Measurements from ENCODE around the gene RARA. TPM values are rescaled to one million over a fixed set of nuclear protein-coding genes. Genes with fewer than 3 reads are reported as not detected.

The RARA gene
- total and polyA plus RNA-seq, 8 donors: 6.8 to 19.7 (median 11.6) TPM

DNA sequence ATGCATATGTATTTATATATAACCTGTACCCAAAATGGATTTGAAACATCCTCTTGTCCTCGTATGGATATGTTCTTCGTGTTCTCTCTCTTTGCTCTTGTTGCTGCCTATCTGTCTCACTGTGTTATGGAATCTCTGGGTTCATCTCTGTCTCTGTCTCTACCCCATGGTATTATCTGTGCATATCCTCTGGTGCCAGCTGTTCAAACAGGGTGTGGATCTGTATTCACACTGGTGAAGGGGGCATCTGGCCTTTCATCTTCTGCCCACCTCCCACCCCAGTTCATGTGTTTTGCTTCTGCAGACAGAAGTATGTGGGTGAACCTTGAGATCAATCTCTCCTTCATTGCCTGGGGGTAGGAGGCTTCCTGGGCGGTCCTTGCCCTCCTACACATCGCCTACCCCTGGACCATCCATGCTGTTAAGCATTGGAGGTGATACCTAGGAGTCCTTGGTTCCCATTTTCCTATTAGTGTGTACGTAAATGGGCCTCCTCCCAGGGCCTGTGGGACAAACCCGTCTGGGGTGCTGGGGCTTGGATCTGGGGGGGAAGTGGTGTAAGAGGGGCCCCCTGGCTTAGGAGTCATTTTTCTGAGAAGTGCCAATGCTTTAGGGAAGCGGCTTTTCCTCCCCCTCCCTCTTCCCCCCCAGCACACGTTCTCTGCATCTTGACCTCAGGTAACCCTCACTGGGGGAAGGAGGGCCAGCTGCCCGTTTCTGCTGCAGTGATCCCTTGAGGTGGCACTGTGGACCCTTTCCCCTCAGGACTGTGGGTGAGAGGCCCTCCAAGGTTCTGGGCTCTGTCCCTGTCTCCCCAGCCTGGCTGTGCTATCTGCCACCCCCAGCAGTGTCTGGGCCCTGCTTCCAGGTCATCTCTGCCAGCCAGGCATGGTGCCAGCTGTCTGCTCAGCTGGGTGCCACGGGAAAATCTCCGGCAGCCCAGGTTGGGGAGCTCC lies 21.1 kb downstream of the RARA start:
- Histone ChIP-seq H3K9me3 (no peaks in the 10 kb centered on the region), H3K27ac (peak overlapping the region in 3 of 4 donors; percentile 18 to 84 (median 76)), H3K27me3 (no peaks in the 10 kb centered on the region), H3K4me1 (peaks cover 36 to 82% (median 74%) of the 10 kb centered on the region in 3 donors), H3K36me3 (no peaks in the 10 kb centered on the region), H3K4me3 (peak overlapping the region in 1 of 4 donors; percentile 25)
- DNase-seq (peak; percentile 72 to 92 (median 84)), ATAC-seq (peak; percentile 26 to 46 (median 38)), FAIRE-seq (no peak)
- 31 to 41% methylated on average over 9 to 11 of the region's 11 CpGs for WGBS, 2 donors
- TF ChIP-seq, protein P1, sequence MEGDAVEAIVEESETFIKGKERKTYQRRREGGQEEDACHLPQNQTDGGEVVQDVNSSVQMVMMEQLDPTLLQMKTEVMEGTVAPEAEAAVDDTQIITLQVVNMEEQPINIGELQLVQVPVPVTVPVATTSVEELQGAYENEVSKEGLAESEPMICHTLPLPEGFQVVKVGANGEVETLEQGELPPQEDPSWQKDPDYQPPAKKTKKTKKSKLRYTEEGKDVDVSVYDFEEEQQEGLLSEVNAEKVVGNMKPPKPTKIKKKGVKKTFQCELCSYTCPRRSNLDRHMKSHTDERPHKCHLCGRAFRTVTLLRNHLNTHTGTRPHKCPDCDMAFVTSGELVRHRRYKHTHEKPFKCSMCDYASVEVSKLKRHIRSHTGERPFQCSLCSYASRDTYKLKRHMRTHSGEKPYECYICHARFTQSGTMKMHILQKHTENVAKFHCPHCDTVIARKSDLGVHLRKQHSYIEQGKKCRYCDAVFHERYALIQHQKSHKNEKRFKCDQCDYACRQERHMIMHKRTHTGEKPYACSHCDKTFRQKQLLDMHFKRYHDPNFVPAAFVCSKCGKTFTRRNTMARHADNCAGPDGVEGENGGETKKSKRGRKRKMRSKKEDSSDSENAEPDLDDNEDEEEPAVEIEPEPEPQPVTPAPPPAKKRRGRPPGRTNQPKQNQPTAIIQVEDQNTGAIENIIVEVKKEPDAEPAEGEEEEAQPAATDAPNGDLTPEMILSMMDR (IDR thresholded peaks at IDR 0.05): no peak
- intact Hi-C loops (cut with DNase I): no loop called here

DNA sequence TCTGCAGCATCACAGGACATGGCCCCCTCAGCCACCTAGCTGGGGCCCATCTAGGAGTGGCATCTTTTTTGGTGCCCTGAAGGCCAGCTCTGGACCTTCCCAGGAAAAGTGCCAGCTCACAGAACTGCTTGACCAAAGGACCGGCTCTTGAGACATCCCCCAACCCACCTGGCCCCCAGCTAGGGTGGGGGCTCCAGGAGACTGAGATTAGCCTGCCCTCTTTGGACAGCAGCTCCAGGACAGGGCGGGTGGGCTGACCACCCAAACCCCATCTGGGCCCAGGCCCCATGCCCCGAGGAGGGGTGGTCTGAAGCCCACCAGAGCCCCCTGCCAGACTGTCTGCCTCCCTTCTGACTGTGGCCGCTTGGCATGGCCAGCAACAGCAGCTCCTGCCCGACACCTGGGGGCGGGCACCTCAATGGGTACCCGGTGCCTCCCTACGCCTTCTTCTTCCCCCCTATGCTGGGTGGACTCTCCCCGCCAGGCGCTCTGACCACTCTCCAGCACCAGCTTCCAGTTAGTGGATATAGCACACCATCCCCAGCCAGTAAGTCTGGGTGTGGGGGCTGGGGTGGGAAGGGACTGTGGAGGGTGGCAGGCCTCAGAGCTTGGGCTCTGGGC lies 22.0 kb downstream of the RARA start:
- intact Hi-C loops (cut with DNase I): no loop called here
- Histone ChIP-seq H3K27me3 (no peaks in the 10 kb centered on the region), H3K4me1 (peaks cover 36 to 78% (median 73%) of the 10 kb centered on the region in 3 donors), H3K4me3 (peak overlapping the region in 1 of 4 donors; percentile 25), H3K36me3 (no peaks in the 10 kb centered on the region), H3K27ac (peak overlapping the region; percentile 18 to 84 (median 47)), H3K9me3 (no peaks in the 10 kb centered on the region)
- FAIRE-seq: no peak
- peak in 1 of 4 donors; percentile 1 for ATAC-seq
- peak in 2 of 6 donors; percentile 45 to 77 for DNase-seq
- TF ChIP-seq, protein P1 (IDR thresholded peaks at IDR 0.05): no peak
- WGBS, 2 donors: 82 to 84% methylated on average over 10 of the region's 10 CpGs

DNA sequence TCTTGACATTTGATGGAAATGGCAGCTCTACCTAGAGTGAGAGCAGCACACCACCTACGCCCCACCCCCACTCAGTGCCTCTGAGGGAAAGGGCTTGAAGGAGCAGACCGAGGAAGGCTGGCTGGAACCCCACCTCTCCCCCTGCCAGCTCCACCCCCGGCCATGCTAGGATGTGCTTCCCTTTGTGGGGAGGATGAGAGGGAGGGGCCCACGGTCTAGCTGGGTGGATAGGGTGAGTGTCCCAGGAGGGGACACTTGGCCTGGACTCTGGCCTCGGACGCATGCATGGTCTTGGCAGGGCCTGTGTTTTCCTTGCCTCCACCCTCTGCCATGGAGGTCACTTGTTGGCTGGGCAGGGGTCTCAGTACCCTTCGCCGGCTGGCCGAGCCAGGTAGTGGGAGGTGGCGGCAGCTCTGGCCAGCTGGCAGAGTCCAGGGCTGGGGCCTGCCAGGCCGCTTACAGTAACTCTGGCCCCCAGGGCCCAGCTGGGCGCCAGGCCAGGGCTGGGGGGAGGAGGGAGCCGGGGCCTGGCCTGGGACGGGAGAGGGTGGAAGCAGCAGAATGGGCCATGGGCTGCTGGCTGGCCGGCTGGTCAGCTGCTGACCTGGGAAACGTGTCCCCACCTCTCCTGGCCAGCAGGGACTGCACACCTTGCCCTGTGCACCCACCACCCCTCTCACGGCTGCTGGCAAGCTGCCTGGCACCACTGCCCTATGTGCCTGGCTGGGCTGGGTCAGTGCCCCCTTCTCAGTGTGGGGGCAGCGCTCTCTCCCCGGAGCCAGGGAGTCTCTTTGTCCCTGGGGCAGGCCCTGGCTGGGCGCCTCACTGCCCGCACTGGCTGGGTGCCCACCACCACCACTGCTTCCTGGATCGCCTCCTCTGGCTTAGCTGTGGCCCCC lies 23.0 kb downstream of the RARA start:
- Histone ChIP-seq H3K36me3 (no peaks in the 10 kb centered on the region), H3K4me3 (peak overlapping the region in 2 of 4 donors; percentile 14 to 25), H3K27me3 (no peaks in the 10 kb centered on the region), H3K4me1 (peaks cover 36 to 68% (median 64%) of the 10 kb centered on the region in 3 donors), H3K27ac (peak overlapping the region; percentile 56 to 84 (median 68)), H3K9me3 (no peaks in the 10 kb centered on the region)
- DNase-seq (peak; percentile 89 to 95 (median 93)), FAIRE-seq (no peak), ATAC-seq (peak; percentile 83 to 93 (median 87))
- TF ChIP-seq, protein P1 (IDR thresholded peaks at IDR 0.05): no peak
- intact Hi-C loops (cut with DNase I): no loop called here
- WGBS, 2 donors: 5% methylated on average over 16 to 22 of the region's 22 CpGs

DNA sequence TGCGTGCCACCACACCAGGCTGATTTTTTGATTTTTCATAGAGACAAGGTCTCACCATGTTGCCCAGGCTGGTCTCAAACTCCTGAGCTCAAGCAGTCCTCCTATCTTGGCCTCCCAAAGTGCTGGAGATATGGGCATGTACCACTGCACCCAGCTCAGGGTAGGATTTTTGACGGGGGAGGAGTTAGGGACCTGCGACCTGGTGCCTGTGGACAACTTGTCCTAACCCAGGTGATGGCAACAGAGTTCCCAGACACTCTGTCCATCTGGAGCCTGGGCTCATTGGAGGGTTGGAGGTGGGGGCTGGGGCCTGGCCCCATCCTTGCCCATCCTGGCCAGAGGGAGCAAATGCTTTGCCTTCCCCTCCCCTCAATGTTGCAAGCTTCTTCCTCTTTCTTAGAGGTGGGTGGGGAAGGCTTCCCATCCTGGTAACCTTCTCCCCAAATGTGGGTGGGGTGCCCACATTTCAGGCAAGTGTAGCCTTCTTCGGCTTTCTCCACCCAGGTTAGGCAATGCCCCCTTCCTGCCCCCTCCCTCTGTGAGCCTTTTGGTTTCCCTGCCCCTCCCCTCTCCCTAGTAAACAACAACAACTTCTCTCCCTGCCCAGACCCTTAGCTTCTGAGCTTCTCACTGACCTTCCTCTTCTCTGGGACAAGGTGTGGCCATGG lies 24.9 kb downstream of the RARA start:
- DNase-seq: no peak
- H3K4me1 ChIP-seq: peaks cover 36 to 55% (median 55%) of the 10 kb centered on the region in 3 donors
- TF ChIP-seq, protein P1 (IDR thresholded peaks at IDR 0.05): no peak
- no peaks in the 10 kb centered on the region for H3K27me3 ChIP-seq
- no peaks in the 10 kb centered on the region for H3K36me3 ChIP-seq
- no peak for ATAC-seq
- intact Hi-C loops (cut with DNase I): no loop called here
- WGBS, 2 donors: 92 to 95% methylated on average over 4 of the region's 4 CpGs
- H3K4me3 ChIP-seq: no peak overlapping the region
- H3K9me3 ChIP-seq: no peaks in the 10 kb centered on the region
- H3K27ac ChIP-seq: peak overlapping the region in 3 of 4 donors; percentile 8 to 76 (median 60)
- no peak for FAIRE-seq

All from pancreas (tissue), 10 donors.